Activated T-cell treated with anti-CD3 and anti-CD28 coated beads for 24 hours (primary cell): ENCODE measurements around the gene PIWIL1.

Source experiments
- DNase-seq: peaks from one replicate; pipeline ENCODE4 v3.0.0-alpha.2; 2020; ENCODE audit warnings: low read depth

The PIWIL1 gene

DNA sequence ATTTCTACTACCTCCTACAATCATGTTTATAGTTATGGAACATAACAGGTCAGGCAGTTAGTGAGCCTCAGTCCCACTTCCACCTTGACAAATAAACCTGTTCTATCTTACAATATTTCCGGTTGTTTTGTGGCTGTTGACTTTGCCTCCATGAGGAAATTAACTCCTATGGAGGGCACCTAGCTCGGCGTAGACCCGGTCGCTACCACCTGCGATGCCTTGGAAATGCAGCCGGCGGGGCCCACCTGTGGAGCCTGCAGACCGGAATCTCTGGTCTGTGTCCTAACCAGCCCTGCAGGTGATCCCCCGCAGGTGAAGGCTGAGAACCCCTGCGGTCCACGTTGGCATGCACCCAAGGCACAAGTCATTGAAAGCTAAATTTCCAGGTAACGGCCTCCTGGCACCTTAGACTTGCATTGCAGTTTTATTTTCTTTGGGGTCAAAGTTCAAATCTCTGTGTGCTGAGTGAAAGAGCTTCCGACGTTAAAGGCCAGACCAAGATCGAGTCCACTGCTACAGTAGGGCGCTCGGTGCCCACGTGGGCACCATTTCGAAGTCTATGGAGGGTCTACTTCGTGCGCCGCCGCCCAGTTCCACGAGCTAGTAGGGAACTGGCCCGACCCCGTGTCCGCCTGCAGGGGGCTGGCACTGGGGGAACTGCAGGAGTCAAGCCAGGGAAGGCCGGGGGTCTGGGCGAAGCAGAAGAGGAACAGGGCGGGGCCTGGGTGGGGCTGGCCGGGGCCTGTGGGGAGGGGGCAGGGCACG lies 782 bp upstream of the PIWIL1 start:
- no peak for DNase-seq

DNA sequence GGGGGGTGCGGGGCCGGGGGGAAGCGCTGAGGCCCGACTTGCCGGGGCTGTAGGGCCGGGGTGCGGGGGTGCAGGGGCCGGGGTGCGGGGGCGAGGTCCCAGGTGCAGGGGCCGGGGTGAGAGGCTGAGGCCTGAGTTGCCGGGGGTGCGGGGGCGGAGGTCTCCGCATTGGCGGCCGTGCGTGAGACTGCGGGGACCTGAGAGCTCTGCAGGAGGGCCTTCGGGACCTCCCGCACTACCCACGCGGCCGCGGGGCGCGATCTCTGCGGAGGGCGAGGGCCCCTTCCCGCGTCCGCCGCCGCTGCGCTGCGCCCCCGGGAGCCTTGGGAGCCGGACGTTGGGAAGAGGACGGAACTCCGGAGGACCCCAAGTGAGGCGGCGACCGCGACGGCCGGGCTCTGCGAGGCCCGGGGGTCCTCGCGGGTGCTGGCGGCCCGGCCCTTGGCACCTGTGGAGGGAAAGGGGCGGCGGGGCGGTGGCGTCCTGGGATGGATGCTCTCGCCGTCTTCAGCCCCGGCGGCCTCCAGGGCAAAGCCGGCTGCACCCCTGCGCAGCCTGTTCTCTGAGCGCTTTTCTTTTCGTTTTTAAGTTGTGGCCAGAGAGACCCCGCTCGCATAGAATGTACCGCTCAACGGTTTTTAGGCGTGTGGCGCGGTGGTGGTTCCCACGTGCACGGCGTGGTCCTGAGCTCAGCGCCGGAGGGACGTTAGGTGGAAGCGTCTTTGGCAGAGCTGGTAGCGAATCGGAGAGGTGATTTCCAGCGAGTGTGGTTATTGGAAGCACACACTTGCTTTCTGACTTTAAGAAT lies 1.3 kb downstream of the PIWIL1 start:
- DNase-seq, result no peak

DNA sequence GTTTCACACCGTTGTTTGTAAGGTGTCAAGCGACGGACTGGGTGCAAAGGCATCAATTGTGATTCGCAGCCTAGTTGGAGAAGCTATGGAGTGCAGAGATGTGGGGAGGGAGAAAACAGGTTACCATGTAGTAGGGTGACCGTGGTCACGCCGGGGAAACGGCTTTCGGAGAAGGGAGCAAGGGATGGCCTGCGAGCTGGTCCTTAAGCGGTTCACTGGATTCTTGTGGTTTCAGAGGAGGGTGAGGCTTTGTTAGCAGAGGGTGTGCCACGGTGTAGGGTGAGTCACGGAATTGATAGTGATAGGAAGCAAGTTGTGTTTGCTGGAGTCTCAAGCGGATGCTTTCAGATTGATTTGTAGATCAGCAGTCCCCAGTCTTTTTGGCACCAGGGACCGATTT lies 2.3 kb downstream of the PIWIL1 start:
- no peak for DNase-seq

GRCh38 chr12:130342442-130342841 lies 4.8 kb downstream of the PIWIL1 start:
- DNase-seq, result no peak

- DNase-seq, result no peak
Measured at GRCh38 chr12:130342842-130343241, 5.2 kb downstream of the PIWIL1 start.

DNA sequence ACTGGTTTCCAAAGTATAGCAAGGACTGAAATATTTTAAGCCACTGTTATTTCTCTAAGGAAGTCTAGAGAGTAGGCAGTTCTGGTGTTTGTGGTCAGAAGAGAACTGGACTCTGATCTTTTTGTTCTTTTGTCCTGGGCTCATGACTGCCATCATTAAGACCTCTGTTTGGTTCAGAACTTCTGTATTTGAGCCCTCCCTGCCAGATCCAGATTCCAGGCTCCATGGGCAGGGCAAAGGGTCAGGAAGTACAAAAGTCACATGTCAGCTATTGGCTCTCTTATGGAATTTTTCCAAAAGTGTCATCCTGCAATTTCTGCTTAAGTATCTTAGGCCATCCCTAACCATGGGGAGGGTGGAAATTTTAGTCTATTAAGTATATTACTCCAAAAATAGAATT lies 6.8 kb downstream of the PIWIL1 start:
- DNase-seq, result no peak

- no peak for DNase-seq
Measured at GRCh38 chr12:130345292-130345691, 7.6 kb downstream of the PIWIL1 start.

DNA sequence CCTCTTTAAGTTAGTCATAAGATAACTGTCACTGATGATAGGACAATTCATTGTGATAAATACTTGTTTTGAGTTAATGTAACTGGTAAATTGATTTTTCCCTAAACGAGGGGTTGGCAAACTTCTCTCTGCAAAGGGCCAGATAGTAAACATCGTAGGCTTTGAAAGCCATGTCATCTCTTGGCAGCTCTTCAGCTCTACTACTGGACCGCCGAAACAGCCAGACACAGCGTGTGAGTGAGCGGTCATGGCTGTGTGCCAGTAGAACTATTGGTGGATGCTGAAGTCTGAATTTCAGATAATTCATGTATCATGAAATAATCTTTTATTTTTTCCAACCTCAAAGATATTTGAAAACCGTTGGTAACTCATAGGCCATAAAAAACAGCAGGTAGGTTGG lies 9.9 kb downstream of the PIWIL1 start:
- DNase-seq, result no peak

GRCh38 chr12:130350715-130351114 lies 13.0 kb downstream of the PIWIL1 start:
- no peak for DNase-seq

- no peak for DNase-seq
Measured at GRCh38 chr12:130351326-130351725, 13.6 kb downstream of the PIWIL1 start.

DNA sequence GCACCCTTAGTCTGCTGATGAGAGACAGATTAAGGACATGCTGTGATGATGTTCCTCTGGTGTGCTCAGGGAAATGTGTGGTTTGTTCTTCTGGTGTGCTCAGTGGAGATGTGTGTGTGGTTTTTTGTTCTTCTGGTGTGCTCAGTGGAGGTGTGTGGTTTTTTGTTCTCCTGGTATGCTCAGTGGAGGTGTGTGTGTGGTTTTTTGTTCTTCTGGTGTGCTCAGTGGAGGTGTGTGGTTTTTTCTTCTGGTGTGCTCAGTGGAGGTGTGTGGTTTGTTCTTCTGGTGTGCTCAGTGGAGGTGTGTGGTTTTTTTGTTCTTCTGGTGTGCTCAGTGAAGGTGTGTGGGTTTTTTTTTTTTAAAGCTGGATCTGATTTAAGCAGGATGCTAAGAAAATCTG lies 15.4 kb downstream of the PIWIL1 start:
- DNase-seq, result no peak

DNA sequence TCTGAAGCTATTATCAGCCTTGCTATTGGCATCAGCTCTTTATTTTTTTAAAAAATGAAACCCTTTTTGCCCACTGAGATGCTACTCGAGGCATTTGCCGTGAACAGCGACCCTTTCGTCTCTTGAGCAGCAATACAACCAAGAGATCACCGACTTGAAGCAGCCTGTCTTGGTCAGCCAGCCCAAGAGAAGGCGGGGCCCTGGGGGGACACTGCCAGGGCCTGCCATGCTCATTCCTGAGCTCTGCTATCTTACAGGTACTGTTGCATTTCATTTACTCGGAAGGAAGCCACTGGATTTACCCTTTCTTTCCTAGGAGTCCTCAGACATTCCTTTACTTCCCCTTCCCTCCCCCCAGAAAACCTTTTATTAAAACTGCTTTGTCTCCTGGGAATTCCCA lies 16.7 kb downstream of the PIWIL1 start:
- no peak for DNase-seq

DNA sequence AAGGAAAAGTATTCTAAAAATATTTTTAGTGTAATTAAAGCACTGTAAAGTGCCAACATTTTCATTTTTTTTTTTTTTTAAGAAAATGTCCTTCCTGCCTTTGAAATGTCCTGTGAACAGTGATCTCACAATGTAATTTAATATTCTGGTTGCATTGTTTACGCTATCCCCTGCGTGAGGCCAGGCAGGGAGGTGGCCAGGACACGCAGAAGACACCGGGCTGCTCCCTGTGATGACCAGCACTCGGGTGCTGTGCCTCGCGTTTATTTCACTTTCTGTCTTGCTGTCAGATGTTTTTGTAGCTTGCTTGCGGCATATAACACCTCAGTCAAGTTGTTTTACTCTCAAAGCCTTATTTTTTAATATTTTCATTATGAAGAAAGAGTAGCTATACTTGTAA lies 18.5 kb downstream of the PIWIL1 start:
- no peak for DNase-seq

DNA sequence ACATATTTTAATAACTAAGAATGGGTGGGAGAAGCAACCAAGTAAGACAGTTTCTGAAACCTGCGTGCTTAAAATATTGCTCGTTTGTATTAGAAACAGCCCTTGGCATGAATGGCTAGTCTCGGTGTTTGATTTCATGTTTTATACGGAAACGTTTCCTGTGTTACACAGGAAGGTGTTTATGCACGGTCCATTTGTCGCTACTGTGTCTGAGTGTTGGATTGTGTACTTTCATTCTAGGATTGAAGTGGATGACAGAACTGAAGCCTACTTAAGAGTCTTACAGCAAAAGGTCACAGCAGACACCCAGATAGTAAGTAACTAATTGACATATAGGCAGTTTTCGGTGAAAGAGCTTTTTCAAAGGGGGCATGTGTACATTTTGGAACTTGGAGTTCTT lies 19.6 kb downstream of the PIWIL1 start:
- no peak for DNase-seq

GRCh38 chr12:130357729-130358330 lies 20.1 kb downstream of the PIWIL1 start:
- DNase-seq, result no peak

DNA sequence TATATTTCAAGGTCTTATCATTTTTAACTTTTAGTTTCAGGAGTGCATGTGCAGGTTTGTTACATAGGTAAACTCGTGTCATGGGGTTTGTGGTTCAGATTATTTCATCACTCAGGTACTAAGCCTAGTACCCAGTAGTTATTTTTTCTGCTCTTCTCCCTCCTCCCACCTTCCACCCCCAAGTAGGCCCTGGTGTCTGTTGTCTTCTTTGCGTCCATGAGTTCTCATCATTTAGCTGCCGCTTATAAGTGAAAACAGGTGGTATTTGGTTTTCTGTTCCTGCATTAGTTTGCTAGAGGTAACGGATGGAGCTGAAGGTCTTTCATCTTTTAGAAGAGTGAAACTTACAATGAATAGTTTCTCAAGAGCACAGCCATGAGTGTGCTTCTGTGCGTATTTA lies 24.4 kb downstream of the PIWIL1 start:
- DNase-seq, result no peak

DNA sequence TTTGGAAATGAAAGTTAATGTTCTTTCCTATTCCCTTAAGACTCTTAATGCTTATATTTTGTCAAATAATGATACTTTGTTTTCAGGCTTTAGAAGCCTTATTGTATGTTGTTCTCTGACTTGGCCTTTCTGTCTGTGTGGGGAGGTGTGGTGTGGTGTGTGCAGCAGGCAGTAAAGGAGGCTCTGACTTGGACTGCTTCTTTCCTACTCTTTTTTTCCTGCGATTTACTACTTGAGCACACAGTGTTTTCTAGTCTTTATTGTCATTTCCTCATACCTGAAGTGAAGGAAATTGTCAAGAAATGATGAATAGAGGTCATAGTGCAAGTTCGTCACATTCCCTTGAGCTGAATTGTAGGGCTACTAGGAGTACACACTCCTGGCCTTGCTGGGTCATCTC lies 26.9 kb downstream of the PIWIL1 start:
- no peak for DNase-seq

DNA sequence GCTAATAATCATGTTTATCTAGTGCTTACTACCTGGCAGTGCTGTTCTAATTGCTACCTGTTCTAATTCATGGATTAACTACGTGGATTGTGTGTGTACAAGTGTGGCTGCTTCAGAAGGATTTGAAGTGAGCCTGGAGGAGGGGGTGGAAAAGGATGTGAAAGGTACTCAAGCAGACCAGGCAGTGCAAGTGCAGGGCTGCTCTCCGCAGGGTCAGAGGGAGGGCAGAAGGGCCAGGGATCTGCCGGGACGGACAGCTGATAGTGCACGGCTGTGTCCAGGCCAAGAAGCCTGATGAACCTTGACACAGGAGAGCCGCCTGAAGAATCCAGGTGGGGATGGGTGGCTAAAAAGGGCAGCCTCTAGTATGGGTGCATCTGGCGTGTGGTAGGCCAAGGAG lies 28.5 kb downstream of the PIWIL1 start:
- no peak for DNase-seq

DNA sequence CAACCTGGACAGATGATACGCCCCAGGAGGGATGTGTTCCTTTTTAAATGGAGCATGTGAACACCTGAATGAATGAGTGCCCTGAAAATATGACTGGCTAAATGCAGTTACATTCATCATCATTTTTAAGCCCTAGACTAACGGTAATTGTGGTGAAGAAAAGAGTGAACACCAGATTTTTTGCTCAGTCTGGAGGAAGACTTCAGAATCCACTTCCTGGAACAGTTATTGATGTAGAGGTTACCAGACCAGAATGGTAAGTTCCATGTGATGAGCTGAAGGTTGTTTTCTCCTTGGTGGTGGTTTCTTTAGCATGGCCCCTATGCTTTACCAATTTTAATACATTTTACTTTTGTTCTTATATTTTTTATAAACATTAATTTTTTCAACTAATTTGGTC lies 29.3 kb downstream of the PIWIL1 start:
- DNase-seq, result no peak

- no peak for DNase-seq
Measured at GRCh38 chr12:130367523-130367922, 29.8 kb downstream of the PIWIL1 start.

- DNase-seq, result no peak
Measured at GRCh38 chr12:130369816-130370215, 32.1 kb downstream of the PIWIL1 start.

DNA sequence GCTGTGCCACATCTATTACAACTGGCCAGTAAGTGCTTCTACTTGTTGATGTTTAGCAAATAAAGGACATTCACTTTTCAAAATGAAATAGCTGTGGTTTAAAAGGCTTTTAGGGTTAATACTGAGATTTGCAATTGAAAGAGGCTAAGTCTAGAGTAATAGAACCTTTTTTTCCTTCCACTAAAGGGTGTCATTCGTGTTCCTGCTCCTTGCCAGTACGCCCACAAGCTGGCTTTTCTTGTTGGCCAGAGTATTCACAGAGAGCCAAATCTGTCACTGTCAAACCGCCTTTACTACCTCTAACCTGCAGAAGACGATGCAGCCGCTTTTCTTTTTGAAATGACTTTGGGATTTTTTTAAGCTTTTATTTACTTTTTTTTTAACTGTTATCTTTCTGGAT lies 33.6 kb downstream of the PIWIL1 start:
- DNase-seq, result no peak

- no peak for DNase-seq
Measured at GRCh38 chr12:130372936-130373335, 35.2 kb downstream of the PIWIL1 start.
